HCT116 (cell line): Measurements from ENCODE around the gene ARMH3. TPM values are rescaled to one million over a fixed set of nuclear protein-coding genes. Genes with fewer than 3 reads are reported as not detected.

ENCODE experiments used
- ATAC-seq: fragments of 200-7000 bp; cut with Tn5 transposase; 2 replicates; pipeline ENCODE4 v1.9.1; 2020; ENCODE audit warnings: mild to moderate bottlenecking, moderate library complexity
- BruUV-seq: library from RNA; stranded (reverse); fragments of 400-500 nt; replicated peaks from 2 replicates; lab custom pipeline; 2021; lab: Mats Ljungman, UMichigan
- CTCF ChIA-PET: fragments of 300-600 bp; sonication (Branson Sonifier 250); formaldehyde crosslinking; loops from one replicate; lab custom pipeline; 2021; ENCODE audit warnings: antibody characterized with exemption; lab: Charles Lee
- POLR2A ChIA-PET: fragments of 300-600, 350-600 bp; sonication (Branson Sonifier 250); formaldehyde crosslinking; loops from one replicate; lab custom pipeline; 2021; ENCODE audit warnings: antibody characterized with exemption; lab: Charles Lee
- RAD21 ChIA-PET, 2 experiments: fragments of 300-600 bp; sonication (Branson Sonifier 250); formaldehyde crosslinking; loops; one replicate each; lab custom pipeline; 2023; ENCODE audit warnings: low total read pairs in 2 of 2; ENCODE audit not compliant: uncharacterized antibody in 2 of 2, unreplicated experiment in 2 of 2, low non-redundant PET in 1 of 2; lab: Charles Lee
- DNase-seq: peaks from one replicate; pipeline ENCODE4 v3.0.0-alpha.2; 2010; ENCODE audit warnings: low read depth, low spot score
- H2AFZ ChIP-seq: fragments of 200-600 bp; shearing (Covaris generic), sonication (generic); 2 replicates; pipeline ENCODE4 v1.6.1; 2017; ENCODE audit warnings: low read depth, mixed run types, mixed read lengths, antibody characterized with exemption, low read length; ENCODE audit not compliant: poor library complexity, severe bottlenecking
- H3K27ac ChIP-seq: 2 replicates; pipeline ENCODE4 v1.5.1; 2012; ENCODE audit warnings: low read depth, low read length
- H3K27me3 ChIP-seq: fragments of 200-600 bp; sonication (generic); 2 replicates; pipeline ENCODE4 v1.6.1; 2016; ENCODE audit warnings: mixed run types, low read length, mixed read lengths; ENCODE audit not compliant: insufficient read depth
- H3K36me3 ChIP-seq, 2 experiments: fragments of 200-500 bp in 1 of 2; fragments of 200-600 bp in 1 of 2; sonication (Bioruptor generic) in 1 of 2; sonication (generic) in 1 of 2; 2 replicates each; pipeline versions ENCODE4 v1.5.1 to v1.6.1; 2014 to 2016; ENCODE audit warnings: low read length in 2 of 2, inconsistent platforms in 1 of 2, mixed read lengths in 1 of 2, mixed run types in 1 of 2; ENCODE audit not compliant: insufficient read depth in 2 of 2, control insufficient read depth in 1 of 2
- H3K4me1 ChIP-seq, 2 experiments: fragments of 200-600 bp in 1 of 2; sonication (generic) in 1 of 2; 2 replicates each; pipeline versions ENCODE4 v1.5.1 to v1.6.1; 2012 to 2017; ENCODE audit warnings: low read length in 2 of 2, inconsistent platforms in 1 of 2, mild to moderate bottlenecking in 1 of 2, mixed read lengths in 1 of 2, mixed run types in 1 of 2, moderate library complexity in 1 of 2; ENCODE audit not compliant: insufficient read depth in 2 of 2, control insufficient read depth in 1 of 2
- H3K4me2 ChIP-seq: fragments of 200-600 bp; sonication (generic); 2 replicates; pipeline ENCODE4 v1.6.1; 2017; ENCODE audit warnings: mixed run types, low read length, mixed read lengths
- H3K4me3 ChIP-seq, 2 experiments: fragments of 200-600 bp in 1 of 2; sonication (generic) in 1 of 2; replicated peaks in 1 of 2; 2 replicates each; pipeline ENCODE4 v1.5.1; 2011 to 2016; ENCODE audit warnings: low read length in 2 of 2, control low read depth in 1 of 2, low read depth in 1 of 2, mild to moderate bottlenecking in 1 of 2, mixed read lengths in 1 of 2, mixed run types in 1 of 2
- H3K79me2 ChIP-seq: fragments of 200-600 bp; sonication (generic); 2 replicates; pipeline ENCODE4 v1.6.1; 2017; ENCODE audit warnings: mild to moderate bottlenecking, mixed run types, low read length, moderate library complexity, mixed read lengths; ENCODE audit not compliant: insufficient read depth
- H3K9ac ChIP-seq: fragments of 200-600 bp; sonication (generic); 2 replicates; pipeline ENCODE4 v1.6.1; 2016; ENCODE audit warnings: low read length, mixed read lengths
- H3K9me2 ChIP-seq: fragments of 200-600 bp; sonication (generic), shearing (Covaris generic); 2 replicates; pipeline ENCODE4 v1.6.1; 2017; ENCODE audit warnings: mixed run types, mild to moderate bottlenecking, moderate library complexity; ENCODE audit not compliant: insufficient read depth
- H3K9me3 ChIP-seq, 2 experiments: fragments of 200-500 bp in 1 of 2; fragments of 200-600 bp in 1 of 2; sonication (Bioruptor generic) in 1 of 2; sonication (generic) in 1 of 2; 2 replicates each; pipeline ENCODE4 v1.6.1; 2014 to 2017; ENCODE audit warnings: low read length in 2 of 2, mixed read lengths in 2 of 2, inconsistent platforms in 1 of 2, low read depth in 1 of 2, mild to moderate bottlenecking in 1 of 2, mixed run types in 1 of 2, moderate library complexity in 1 of 2; ENCODE audit not compliant: control insufficient read depth in 1 of 2, insufficient read depth in 1 of 2
- H4K20me1 ChIP-seq: fragments of 200-600 bp; sonication (generic), shearing (Covaris generic); 2 replicates; pipeline ENCODE4 v1.6.1; 2017; ENCODE audit warnings: mixed run types, mild to moderate bottlenecking, moderate library complexity; ENCODE audit not compliant: insufficient read depth
- CEBPB ChIP-seq: IDR thresholded peaks from 2 replicates; pipeline ENCODE4 v1.6.1; 2012; ENCODE audit warnings: low read depth
- EGR1 ChIP-seq: IDR thresholded peaks from 2 replicates; pipeline ENCODE4 v1.6.1; 2012; ENCODE audit warnings: low read depth
- EZH2 ChIP-seq: fragments of 200-600 bp; sonication (generic); IDR thresholded peaks from 2 replicates; pipeline ENCODE4 v1.6.1; 2017; ENCODE audit warnings: antibody characterized with exemption, mixed run types
- EZH2phosphoT487 ChIP-seq: fragments of 200-600 bp; IDR thresholded peaks from 2 replicates; pipeline ENCODE4 v1.6.1; 2018; ENCODE audit warnings: antibody characterized with exemption, borderline replicate concordance
- FOSL1 ChIP-seq: IDR thresholded peaks from 2 replicates; pipeline ENCODE4 v1.6.1; 2012; ENCODE audit warnings: low read depth
- POLR2AphosphoS5 ChIP-seq: IDR thresholded peaks from 2 replicates; pipeline ENCODE4 v1.6.1; 2011; ENCODE audit warnings: mild to moderate bottlenecking, low read depth, low read length, moderate library complexity
- SP1 ChIP-seq: IDR thresholded peaks from 2 replicates; pipeline ENCODE4 v1.6.1; 2012; ENCODE audit warnings: low read depth
- SRF ChIP-seq: IDR thresholded peaks from 2 replicates; pipeline ENCODE4 v1.6.1; 2012; ENCODE audit warnings: low read depth
- TCF7L2 ChIP-seq: IDR thresholded peaks from 2 replicates; pipeline ENCODE4 v1.7.0; 2011; ENCODE audit warnings: borderline replicate concordance, inconsistent platforms; ENCODE audit not compliant: insufficient read depth, insufficient read length; ENCODE audit errors: extremely low read depth
- ZFX ChIP-seq: fragments of 450-650 bp; IDR thresholded peaks from 2 replicates; pipeline ENCODE4 v1.6.1; 2017
- ZNF274 ChIP-seq: fragments of 200-500 bp; sonication (Bioruptor generic); IDR thresholded peaks from 2 replicates; pipeline ENCODE4 v1.6.1; 2014; ENCODE audit warnings: mild to moderate bottlenecking, low read depth, low read length, inconsistent platforms
- intact Hi-C: fragments of 100-400 bp; cut with micrococcal nuclease; formaldehyde crosslinking; loops from 2 replicates; pipeline ENCODE4 v1.10.0; 2022
- total RNA-seq: library from RNA; stranded (reverse); gene quantifications from one replicate; pipeline ENCODE4 v1.2.1, GENCODE V29; 2021; ENCODE audit not compliant: unreplicated experiment
- TF ChIP-seq, protein P1 (sequence below): IDR thresholded peaks from 2 replicates; pipeline ENCODE4 v1.6.1; 2012
- TF ChIP-seq, protein P2 (sequence below), 3 experiments: fragments of 200-600 bp in 1 of 3; sonication (generic) in 1 of 3; IDR thresholded peaks in 2 of 3; conservative IDR thresholded peaks in 1 of 3; 2 replicates each; pipeline ENCODE4 v1.5.1; 2012 to 2017; ENCODE audit warnings: low read depth in 2 of 3, low read length in 2 of 3, antibody characterized with exemption in 1 of 3, borderline replicate concordance in 1 of 3, control low read depth in 1 of 3, mild to moderate bottlenecking in 1 of 3, mixed read lengths in 1 of 3, mixed run types in 1 of 3, moderate library complexity in 1 of 3; ENCODE audit not compliant: insufficient read depth in 1 of 3
- TF ChIP-seq, protein P3 (sequence below): IDR thresholded peaks from 2 replicates; pipeline ENCODE4 v1.6.1; 2012
- TF ChIP-seq, protein P4 (sequence below): IDR thresholded peaks from 2 replicates; pipeline ENCODE4 v1.6.1; 2011; ENCODE audit warnings: mild to moderate bottlenecking, low read length, moderate library complexity; ENCODE audit not compliant: insufficient replicate concordance; ENCODE audit errors: extremely low read depth

The ARMH3 gene
- total RNA-seq, 1 experiment from 2014 or later: 30.4 TPM

DNA sequence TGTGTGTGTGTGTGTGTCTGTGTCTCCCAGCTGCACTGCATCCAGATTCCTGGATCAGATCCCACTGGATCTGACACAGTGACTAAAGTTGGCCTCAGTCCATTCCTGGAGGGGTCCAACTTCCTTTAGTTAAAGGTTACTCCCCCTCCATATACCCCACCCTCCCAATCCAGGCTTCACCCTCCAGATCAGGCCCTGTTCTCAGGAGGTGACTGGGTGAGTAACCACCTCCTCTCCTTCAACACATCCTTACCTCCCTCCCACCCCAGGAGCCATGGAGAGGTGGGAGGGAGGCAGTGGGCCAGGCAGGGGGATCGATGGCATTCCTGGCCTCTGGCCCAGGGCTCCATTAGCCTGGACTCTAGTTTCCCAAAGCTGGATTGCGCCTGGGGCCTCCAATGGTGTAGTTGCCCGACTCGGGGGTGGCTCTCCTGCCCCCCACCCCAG, 223.6 kb downstream of the ARMH3 start:
- DNase-seq (no peak), ATAC-seq (no peak)
- TF ChIP-seq ZNF274 (no peak), FOSL1 (no peak), TCF7L2 (no peak), SP1 (no peak), CEBPB (no peak), EZH2phosphoT487 (no peak), POLR2AphosphoS5 (no peak), EGR1 (no peak), SRF (no peak), EZH2 (no peak), ZFX (no peak)
- TF ChIP-seq, protein P1, sequence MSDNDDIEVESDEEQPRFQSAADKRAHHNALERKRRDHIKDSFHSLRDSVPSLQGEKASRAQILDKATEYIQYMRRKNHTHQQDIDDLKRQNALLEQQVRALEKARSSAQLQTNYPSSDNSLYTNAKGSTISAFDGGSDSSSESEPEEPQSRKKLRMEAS: no peak
- TF ChIP-seq, protein P2, sequence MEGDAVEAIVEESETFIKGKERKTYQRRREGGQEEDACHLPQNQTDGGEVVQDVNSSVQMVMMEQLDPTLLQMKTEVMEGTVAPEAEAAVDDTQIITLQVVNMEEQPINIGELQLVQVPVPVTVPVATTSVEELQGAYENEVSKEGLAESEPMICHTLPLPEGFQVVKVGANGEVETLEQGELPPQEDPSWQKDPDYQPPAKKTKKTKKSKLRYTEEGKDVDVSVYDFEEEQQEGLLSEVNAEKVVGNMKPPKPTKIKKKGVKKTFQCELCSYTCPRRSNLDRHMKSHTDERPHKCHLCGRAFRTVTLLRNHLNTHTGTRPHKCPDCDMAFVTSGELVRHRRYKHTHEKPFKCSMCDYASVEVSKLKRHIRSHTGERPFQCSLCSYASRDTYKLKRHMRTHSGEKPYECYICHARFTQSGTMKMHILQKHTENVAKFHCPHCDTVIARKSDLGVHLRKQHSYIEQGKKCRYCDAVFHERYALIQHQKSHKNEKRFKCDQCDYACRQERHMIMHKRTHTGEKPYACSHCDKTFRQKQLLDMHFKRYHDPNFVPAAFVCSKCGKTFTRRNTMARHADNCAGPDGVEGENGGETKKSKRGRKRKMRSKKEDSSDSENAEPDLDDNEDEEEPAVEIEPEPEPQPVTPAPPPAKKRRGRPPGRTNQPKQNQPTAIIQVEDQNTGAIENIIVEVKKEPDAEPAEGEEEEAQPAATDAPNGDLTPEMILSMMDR (IDR thresholded peaks at IDR 0.05 in 2 of 3, conservative IDR thresholded peaks at IDR 0.05 in 1 of 3; ENCODE audit: borderline replicate concordance in 1 of 3, insufficient read depth in 1 of 3, low read depth in 2 of 3, low read length in 2 of 3): no peak
- TF ChIP-seq, protein P3, sequence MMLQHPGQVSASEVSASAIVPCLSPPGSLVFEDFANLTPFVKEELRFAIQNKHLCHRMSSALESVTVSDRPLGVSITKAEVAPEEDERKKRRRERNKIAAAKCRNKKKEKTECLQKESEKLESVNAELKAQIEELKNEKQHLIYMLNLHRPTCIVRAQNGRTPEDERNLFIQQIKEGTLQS: no peak
- TF ChIP-seq, protein P4, sequence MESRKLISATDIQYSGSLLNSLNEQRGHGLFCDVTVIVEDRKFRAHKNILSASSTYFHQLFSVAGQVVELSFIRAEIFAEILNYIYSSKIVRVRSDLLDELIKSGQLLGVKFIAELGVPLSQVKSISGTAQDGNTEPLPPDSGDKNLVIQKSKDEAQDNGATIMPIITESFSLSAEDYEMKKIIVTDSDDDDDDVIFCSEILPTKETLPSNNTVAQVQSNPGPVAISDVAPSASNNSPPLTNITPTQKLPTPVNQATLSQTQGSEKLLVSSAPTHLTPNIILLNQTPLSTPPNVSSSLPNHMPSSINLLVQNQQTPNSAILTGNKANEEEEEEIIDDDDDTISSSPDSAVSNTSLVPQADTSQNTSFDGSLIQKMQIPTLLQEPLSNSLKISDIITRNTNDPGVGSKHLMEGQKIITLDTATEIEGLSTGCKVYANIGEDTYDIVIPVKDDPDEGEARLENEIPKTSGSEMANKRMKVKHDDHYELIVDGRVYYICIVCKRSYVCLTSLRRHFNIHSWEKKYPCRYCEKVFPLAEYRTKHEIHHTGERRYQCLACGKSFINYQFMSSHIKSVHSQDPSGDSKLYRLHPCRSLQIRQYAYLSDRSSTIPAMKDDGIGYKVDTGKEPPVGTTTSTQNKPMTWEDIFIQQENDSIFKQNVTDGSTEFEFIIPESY: no peak
- Histone ChIP-seq H3K4me3 (no peak overlapping the region), H4K20me1 (no peaks in the 10 kb centered on the region), H3K9me3 (no peaks in the 10 kb centered on the region), H3K9ac (no peak overlapping the region), H3K4me2 (no peak overlapping the region), H3K27ac (no peak overlapping the region), H3K36me3 (no peaks in the 10 kb centered on the region), H3K79me2 (no peaks in the 10 kb centered on the region), H3K9me2 (no peaks in the 10 kb centered on the region), H3K27me3 (no peaks in the 10 kb centered on the region), H3K4me1 (peaks cover 20 to 48% of the 10 kb centered on the region in 2 experiments), H2AFZ (no peak overlapping the region)
- no TSS peak for BruUV-seq
- RAD21 ChIA-PET: no interaction called here
- POLR2A ChIA-PET: no interaction called here
- CTCF ChIA-PET: interaction anchor here (1.1 to 1.6 kb wide), 3 partner anchors 9 to 178 kb away, joined by 3 to 7 read pairs (median 4); partner anchors contain the start of gene OGA
- intact Hi-C loops: no loop called here
